Measurements from ENCODE around the gene NOTCH1.

- TF ChIP-seq, protein P1, sequence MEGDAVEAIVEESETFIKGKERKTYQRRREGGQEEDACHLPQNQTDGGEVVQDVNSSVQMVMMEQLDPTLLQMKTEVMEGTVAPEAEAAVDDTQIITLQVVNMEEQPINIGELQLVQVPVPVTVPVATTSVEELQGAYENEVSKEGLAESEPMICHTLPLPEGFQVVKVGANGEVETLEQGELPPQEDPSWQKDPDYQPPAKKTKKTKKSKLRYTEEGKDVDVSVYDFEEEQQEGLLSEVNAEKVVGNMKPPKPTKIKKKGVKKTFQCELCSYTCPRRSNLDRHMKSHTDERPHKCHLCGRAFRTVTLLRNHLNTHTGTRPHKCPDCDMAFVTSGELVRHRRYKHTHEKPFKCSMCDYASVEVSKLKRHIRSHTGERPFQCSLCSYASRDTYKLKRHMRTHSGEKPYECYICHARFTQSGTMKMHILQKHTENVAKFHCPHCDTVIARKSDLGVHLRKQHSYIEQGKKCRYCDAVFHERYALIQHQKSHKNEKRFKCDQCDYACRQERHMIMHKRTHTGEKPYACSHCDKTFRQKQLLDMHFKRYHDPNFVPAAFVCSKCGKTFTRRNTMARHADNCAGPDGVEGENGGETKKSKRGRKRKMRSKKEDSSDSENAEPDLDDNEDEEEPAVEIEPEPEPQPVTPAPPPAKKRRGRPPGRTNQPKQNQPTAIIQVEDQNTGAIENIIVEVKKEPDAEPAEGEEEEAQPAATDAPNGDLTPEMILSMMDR (IDR thresholded peaks at IDR 0.05; ENCODE audit: insufficient read depth, low read length) = no peak
- TF ChIP-seq REST (IDR thresholded peaks at IDR 0.05; ENCODE audit: insufficient replicate concordance, low read depth) (no peak), SPI1 (IDR thresholded peaks at IDR 0.05; ENCODE audit: borderline replicate concordance, low read depth) (no peak), POLR2AphosphoS5 (IDR thresholded peaks at IDR 0.05; ENCODE audit: low read depth) (no peak), GABPA (IDR thresholded peaks at IDR 0.05; ENCODE audit: low read depth) (no peak)
Measured at GRCh38 chr9:136515276-136515675, 30.6 kb downstream of the NOTCH1 start.

Data from HL-60 (cell line).